ENCODE results near the gene LHX4. TPM values are rescaled to one million over a fixed set of nuclear protein-coding genes. Genes with fewer than 3 reads are reported as not detected.

LHX4 gene
- total and polyA plus RNA-seq, 8 donors: 0.03 to 4.8 (median 4.1) TPM

DNA sequence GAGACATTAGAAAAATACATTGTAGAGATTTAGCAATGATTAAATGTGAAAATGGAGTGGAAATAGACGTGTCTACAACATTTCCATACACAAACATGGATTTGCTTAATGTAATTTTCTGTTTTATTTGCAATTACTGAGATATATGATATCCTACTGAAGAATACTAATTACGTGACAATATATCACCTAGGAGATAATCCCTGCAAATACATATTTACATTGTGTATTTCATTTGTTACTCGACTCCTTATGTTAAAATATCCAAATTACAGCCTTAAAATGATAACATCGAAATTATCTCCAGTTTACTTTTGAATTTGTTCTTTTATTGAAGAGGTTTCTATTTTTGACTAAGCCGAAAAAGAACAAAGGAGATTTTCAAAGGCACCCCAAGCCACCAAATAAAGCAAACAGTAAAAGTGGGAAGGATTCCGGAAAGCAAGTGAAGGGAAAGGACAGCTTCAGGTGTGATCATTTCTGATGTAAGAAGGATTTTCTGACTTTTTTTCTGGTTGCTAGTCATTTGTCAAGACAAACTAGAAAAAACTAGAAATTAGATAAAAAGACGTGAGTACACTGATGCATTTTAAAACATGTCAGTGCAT, 7.9 kb downstream of the LHX4 start:
- Histone ChIP-seq H3K9me3 (no peaks in the 10 kb centered on the region), H3K4me3 (no peak overlapping the region), H3K27ac (no peak overlapping the region), H3K36me3 (no peaks in the 10 kb centered on the region), H3K27me3 (peaks cover 88 to 100% of the 10 kb centered on the region in 2 donors), H3K4me1 (peaks cover 3 to 35% of the 10 kb centered on the region in 2 donors)
- DNase-seq (no peak), ATAC-seq (no peak)
- intact Hi-C loops (cut with DNase I): no loop called here
- TF ChIP-seq, protein P1, sequence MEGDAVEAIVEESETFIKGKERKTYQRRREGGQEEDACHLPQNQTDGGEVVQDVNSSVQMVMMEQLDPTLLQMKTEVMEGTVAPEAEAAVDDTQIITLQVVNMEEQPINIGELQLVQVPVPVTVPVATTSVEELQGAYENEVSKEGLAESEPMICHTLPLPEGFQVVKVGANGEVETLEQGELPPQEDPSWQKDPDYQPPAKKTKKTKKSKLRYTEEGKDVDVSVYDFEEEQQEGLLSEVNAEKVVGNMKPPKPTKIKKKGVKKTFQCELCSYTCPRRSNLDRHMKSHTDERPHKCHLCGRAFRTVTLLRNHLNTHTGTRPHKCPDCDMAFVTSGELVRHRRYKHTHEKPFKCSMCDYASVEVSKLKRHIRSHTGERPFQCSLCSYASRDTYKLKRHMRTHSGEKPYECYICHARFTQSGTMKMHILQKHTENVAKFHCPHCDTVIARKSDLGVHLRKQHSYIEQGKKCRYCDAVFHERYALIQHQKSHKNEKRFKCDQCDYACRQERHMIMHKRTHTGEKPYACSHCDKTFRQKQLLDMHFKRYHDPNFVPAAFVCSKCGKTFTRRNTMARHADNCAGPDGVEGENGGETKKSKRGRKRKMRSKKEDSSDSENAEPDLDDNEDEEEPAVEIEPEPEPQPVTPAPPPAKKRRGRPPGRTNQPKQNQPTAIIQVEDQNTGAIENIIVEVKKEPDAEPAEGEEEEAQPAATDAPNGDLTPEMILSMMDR (IDR thresholded peaks at IDR 0.05): no peak

DNA sequence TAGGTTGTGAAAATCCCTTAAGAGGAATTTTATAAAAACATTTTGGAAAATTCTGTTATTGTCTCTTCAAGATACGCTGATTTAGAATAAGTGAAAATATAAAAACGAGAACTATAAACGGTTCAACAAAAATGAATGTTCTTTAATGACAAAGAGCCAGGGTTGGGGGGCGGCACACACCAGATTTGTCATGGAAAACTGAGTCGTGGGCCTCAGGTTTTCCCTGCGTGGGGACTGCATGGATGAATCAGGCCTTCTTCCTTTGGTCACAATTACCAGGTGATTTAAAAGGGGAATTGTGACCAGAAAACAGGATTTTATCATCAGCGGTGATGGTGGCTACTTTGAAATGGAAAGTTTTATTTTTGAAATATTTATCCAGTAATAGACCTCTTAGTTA, 8.6 kb downstream of the LHX4 start:
- TF ChIP-seq, protein P1 (IDR thresholded peaks at IDR 0.05): no peak
- Histone ChIP-seq H3K9me3 (no peaks in the 10 kb centered on the region), H3K36me3 (no peaks in the 10 kb centered on the region), H3K27me3 (peaks cover 81 to 100% of the 10 kb centered on the region in 2 donors), H3K4me3 (no peak overlapping the region), H3K4me1 (peaks cover 3 to 28% of the 10 kb centered on the region in 2 donors), H3K27ac (no peak overlapping the region)
- no peak for ATAC-seq
- DNase-seq: no peak
- intact Hi-C loops (cut with DNase I): no loop called here

DNA sequence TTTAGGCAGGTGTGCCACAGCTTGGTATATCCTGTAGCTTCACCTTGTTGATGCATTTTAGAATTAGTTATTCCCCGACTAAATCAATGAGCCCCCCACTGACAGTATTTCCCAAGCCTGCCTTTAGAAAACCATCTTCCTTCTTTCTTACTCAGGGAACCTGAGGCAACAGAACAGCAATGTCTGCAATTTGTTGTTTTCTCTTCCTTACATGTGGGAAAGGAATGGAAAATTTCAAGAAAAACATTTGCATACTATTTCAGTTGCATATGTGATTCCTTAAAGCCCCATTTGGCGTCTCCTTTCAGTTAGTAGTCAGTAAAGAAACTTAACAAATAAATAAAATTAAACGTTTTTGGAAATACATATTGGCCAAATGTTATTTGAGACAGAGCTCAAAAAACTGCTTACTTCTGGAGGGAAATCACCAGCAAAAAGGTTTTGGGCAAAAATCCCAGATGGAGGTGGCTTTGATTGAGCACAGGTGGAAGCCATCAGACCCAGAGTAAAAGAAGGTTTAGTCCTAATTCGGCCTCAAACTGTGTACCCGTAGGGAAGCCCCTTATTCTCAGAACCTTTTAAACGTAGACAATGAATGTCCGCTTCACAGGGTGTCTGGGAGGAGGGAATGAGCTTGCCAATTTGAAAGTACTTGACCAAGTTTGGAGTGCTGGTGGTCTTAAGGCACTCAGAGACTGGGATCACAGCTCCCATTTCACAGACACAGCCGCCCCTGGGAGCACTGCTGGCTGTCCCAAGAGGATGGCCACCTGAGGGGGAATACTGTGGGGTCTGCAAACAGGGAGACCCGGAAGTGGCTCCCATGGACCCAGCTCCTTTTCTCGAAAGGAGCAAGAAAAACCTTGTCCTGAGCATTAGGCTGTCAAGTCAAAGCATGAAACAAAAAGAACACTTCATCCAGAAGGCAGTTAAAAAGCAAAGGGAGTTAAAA, 9.4 kb downstream of the LHX4 start:
- intact Hi-C loops (cut with DNase I): no loop called here

DNA sequence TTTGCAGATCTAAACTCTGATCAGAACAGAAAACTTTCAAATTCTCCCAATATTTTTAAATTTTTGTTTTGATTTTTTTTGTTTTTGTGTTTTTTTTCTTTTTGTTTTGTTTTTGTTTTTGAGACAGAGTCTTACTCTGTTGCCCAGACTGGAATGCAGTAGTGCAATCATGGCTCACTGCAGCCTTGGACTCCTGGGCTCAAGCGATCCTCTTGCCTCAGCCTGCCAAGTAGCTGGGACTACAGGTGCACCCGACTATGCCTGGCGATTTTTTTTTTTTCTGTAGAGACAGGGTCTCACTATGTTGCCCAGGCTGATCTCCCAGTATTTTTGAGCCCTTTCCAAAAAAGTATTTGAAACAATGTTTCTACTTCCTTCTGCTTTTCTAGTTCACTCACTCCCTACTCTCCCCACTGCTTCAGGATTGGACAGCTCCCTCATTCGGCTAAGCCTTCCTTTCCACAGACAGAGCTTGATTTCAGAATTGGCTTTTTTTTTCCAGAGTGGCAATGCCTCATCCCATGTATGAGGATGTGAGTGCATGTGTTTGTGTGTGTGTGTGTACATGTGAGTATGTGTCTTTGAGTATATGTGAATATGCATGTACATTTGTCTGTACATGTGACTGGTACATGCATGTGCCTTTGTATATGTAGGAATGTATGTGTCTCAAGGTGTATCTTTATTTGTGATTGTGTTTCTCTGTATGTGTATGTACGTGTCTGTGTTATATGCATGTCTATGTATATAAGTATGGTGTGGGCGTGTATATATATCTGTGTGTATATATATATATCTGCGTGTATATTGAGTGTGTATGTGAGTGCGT, 11.9 kb downstream of the LHX4 start:
- no peaks in the 10 kb centered on the region for H3K9me3 ChIP-seq
- intact Hi-C loops (cut with DNase I): no loop called here
- TF ChIP-seq, protein P1 (IDR thresholded peaks at IDR 0.05): no peak
- H3K27me3 ChIP-seq: peaks cover 49 to 86% of the 10 kb centered on the region in 2 donors
- no peak overlapping the region for H3K27ac ChIP-seq
- ATAC-seq: peak; percentile 22
- H3K4me3 ChIP-seq: no peak overlapping the region
- H3K36me3 ChIP-seq: no peaks in the 10 kb centered on the region
- no peak for DNase-seq
- peaks cover 0 to under 1% of the 10 kb centered on the region in 2 donors for H3K4me1 ChIP-seq

More for the DNA sequence above, 9.4 kb downstream of the LHX4 start:
- DNase-seq: no peak
- no peak for ATAC-seq
- H3K4me3 ChIP-seq: no peak overlapping the region
- no peak overlapping the region for H3K27ac ChIP-seq
- no peaks in the 10 kb centered on the region for H3K9me3 ChIP-seq
- peaks cover 1 to 22% of the 10 kb centered on the region in 2 donors for H3K4me1 ChIP-seq
- H3K36me3 ChIP-seq: no peaks in the 10 kb centered on the region
- TF ChIP-seq, protein P1 (IDR thresholded peaks at IDR 0.05): no peak
- H3K27me3 ChIP-seq: peaks cover 74 to 100% of the 10 kb centered on the region in 2 donors
